GM23338 (cell line): ENCODE data around the gene ADAT3. TPM values are rescaled to one million over a fixed set of nuclear protein-coding genes. Genes with fewer than 3 reads are reported as not detected.

ENCODE experiments used
- ATAC-seq: fragments of 200-7000 bp; cut with Tn5 transposase; 3 replicates; pipeline ENCODE4 v1.9.1; 2020
- DNase-seq: peaks from one replicate; pipeline ENCODE4 v3.0.0-alpha.2; 2015; ENCODE audit warnings: low spot score
- H2AFZ ChIP-seq: fragments of 200-600 bp; sonication (generic); 2 replicates; pipeline ENCODE4 v1.8.0; 2016; ENCODE audit warnings: antibody characterized with exemption, mild to moderate bottlenecking, moderate library complexity
- H3F3A ChIP-seq: fragments of 200-600 bp; sonication (generic); replicated peaks from 2 replicates; pipeline ENCODE4 v1.8.0; 2017; ENCODE audit warnings: antibody characterized with exemption, mixed run types, low read depth
- H3K27ac ChIP-seq: fragments of 200-600 bp; sonication (generic); 2 replicates; pipeline ENCODE4 v1.6.1; 2016; ENCODE audit warnings: low read depth
- H3K27me3 ChIP-seq: fragments of 200-600 bp; sonication (generic); 2 replicates; pipeline ENCODE4 v1.8.0; 2016; ENCODE audit warnings: mild to moderate bottlenecking, mixed run types, moderate library complexity; ENCODE audit not compliant: insufficient read depth
- H3K36me3 ChIP-seq: fragments of 200-600 bp; sonication (generic); 2 replicates; pipeline ENCODE4 v1.8.0; 2016; ENCODE audit warnings: mild to moderate bottlenecking; ENCODE audit not compliant: insufficient read depth
- H3K4me1 ChIP-seq: fragments of 200-600 bp; sonication (generic); 2 replicates; pipeline ENCODE4 v1.8.0; 2016; ENCODE audit warnings: mild to moderate bottlenecking, moderate library complexity; ENCODE audit not compliant: insufficient read depth
- H3K4me2 ChIP-seq: fragments of 200-600 bp; sonication (generic); 2 replicates; pipeline ENCODE4 v1.7.1; 2017; ENCODE audit warnings: mixed run types
- H3K4me3 ChIP-seq: fragments of 200-600 bp; sonication (generic); 2 replicates; pipeline ENCODE4 v1.6.1; 2016; ENCODE audit warnings: mixed run types
- H3K79me2 ChIP-seq: fragments of 200-600 bp; sonication (generic); replicated peaks from 2 replicates; pipeline ENCODE4 v1.8.0; 2017; ENCODE audit warnings: mild to moderate bottlenecking; ENCODE audit not compliant: insufficient read depth
- H3K9me2 ChIP-seq: fragments of 200-600 bp; sonication (generic); 2 replicates; pipeline ENCODE4 v1.8.0; 2017; ENCODE audit not compliant: insufficient read depth
- H4K20me1 ChIP-seq: fragments of 200-600 bp; sonication (generic); replicated peaks from 2 replicates; pipeline ENCODE4 v1.8.0; 2017; ENCODE audit warnings: mild to moderate bottlenecking; ENCODE audit not compliant: insufficient read depth
- H3K27ac Mint-ChIP-seq: 2 replicates; pipeline ENCODE4 v1.8.0; 2020; ENCODE audit warnings: inconsistent platforms, mild to moderate bottlenecking, moderate library complexity, mixed read lengths
- H3K27me3 Mint-ChIP-seq: 3 replicates; pipeline ENCODE4 v1.8.0; 2022; ENCODE audit warnings: low read depth, mild to moderate bottlenecking, moderate library complexity, mixed read lengths, inconsistent platforms; ENCODE audit not compliant: insufficient read depth, poor library complexity
- H3K36me3 Mint-ChIP-seq: 3 replicates; pipeline ENCODE4 v1.8.0; 2021; ENCODE audit warnings: low read depth, mild to moderate bottlenecking, inconsistent platforms, moderate library complexity, mixed read lengths
- H3K4me1 Mint-ChIP-seq: 3 replicates; pipeline ENCODE4 v1.8.0; 2020; ENCODE audit warnings: mild to moderate bottlenecking, inconsistent platforms, mixed read lengths
- H3K4me3 Mint-ChIP-seq: 3 replicates; pipeline ENCODE4 v1.8.0; 2021; ENCODE audit warnings: moderate library complexity, mild to moderate bottlenecking, inconsistent platforms, mixed read lengths
- H3K9me3 Mint-ChIP-seq: 3 replicates; pipeline ENCODE4 v1.8.0; 2020; ENCODE audit warnings: moderate library complexity, mild to moderate bottlenecking, inconsistent platforms, mixed read lengths
- EZH2phosphoT487 ChIP-seq: fragments of 200-600 bp; sonication (generic); IDR thresholded peaks from one replicate; pipeline ENCODE4 v1.8.1; 2018; ENCODE audit warnings: antibody characterized with exemption; ENCODE audit not compliant: unreplicated experiment
- JUNB ChIP-seq: IDR thresholded peaks from one replicate; pipeline ENCODE4 v1.6.1; 2016; ENCODE audit warnings: antibody characterized with exemption; ENCODE audit not compliant: unreplicated experiment
- REST ChIP-seq: IDR thresholded peaks from one replicate; pipeline ENCODE4 v1.6.1; 2018; ENCODE audit warnings: antibody characterized with exemption; ENCODE audit not compliant: unreplicated experiment
- STAT1 ChIP-seq: IDR thresholded peaks from one replicate; pipeline ENCODE4 v1.6.1; 2016; ENCODE audit warnings: antibody characterized with exemption; ENCODE audit not compliant: unreplicated experiment
- ZNF462 ChIP-seq: fragments of 250-450 bp; sonication (Bioruptor Pico); IDR thresholded peaks from 2 replicates; pipeline ENCODE4 v1.5.0; 2020; ENCODE audit warnings: mild to moderate bottlenecking, moderate library complexity
- polyA plus RNA-seq: library from polyadenylated mRNA; unstranded; fragments of >200 nt; fragmentation: Nextera tagmentation; extraction: Ambion mirVana; gene quantifications from 2 replicates; pipeline ENCODE4 v1.2.1, GENCODE V29; 2016
- total RNA-seq: library from RNA; depleted of rRNA; stranded (reverse); fragments of >200 nt; shearing (Covaris generic); gene quantifications from 2 replicates; pipeline ENCODE4 v1.2.3, GENCODE V29; 2014

ADAT3 gene
- total and polyA plus RNA-seq, 2 experiments from 2014 or later, result 7.9 to 12.4 TPM

GRCh38 chr19:1944916-1945561, 39.8 kb downstream of the ADAT3 start:
- Histone ChIP-seq H3K27ac (no peak overlapping the region), H3K4me2 (no peak overlapping the region), H3F3A (peaks cover 5% of the 10 kb centered on the region), H3K9me2 (no peaks in the 10 kb centered on the region), H3K4me3 (no peak overlapping the region), H3K36me3 (no peaks in the 10 kb centered on the region; the same call in 1 of the 2 replicates), H3K27me3 (no peaks in the 10 kb centered on the region), H3K4me1 (peaks cover 11% of the 10 kb centered on the region), H4K20me1 (peaks cover 37% of the 10 kb centered on the region), H3K79me2 (peaks cover 83% of the 10 kb centered on the region), H2AFZ (no peak overlapping the region)
- no peaks in the 10 kb centered on the region for H3K9me3 Mint-ChIP-seq
- ATAC-seq (no peak), DNase-seq (no peak)
- no peak overlapping the region; the same call in 2 of the 3 replicates for H3K4me3 Mint-ChIP-seq
- peaks cover 4% of the 10 kb centered on the region for H3K36me3 Mint-ChIP-seq
- no peak for TF ChIP-seq STAT1
- no peak for TF ChIP-seq ZNF462
- TF ChIP-seq EZH2phosphoT487, result no peak
- no peak for TF ChIP-seq REST
- no peak for TF ChIP-seq JUNB
- H3K4me1 Mint-ChIP-seq, result peaks cover 19% of the 10 kb centered on the region
- H3K27me3 Mint-ChIP-seq, result peaks cover 21% of the 10 kb centered on the region
- no peak overlapping the region for H3K27ac Mint-ChIP-seq
